ENCODE measurements around the gene CLCNKB.
"Not testable (repeated sequence)": the region's sequence is repeated elsewhere in the genome, so short reads cannot be mapped to it uniquely, and the experiment has no call there.

CLCNKB gene

GRCh38 chr1:16020325-16020724 is 23.3 kb upstream of the CLCNKB start:
- H3K27me3 ChIP-seq (ENCODE audit: insufficient read depth, low read depth, severe bottlenecking): no peaks in the 10 kb centered on the region
- DNase-seq: no peak
- no peak for TF ChIP-seq CTCF (IDR thresholded peaks at IDR 0.05; ENCODE audit: low read depth, low read length)
- no peaks in the 10 kb centered on the region for H3K9me3 ChIP-seq (ENCODE audit: severe bottlenecking)
- no peak overlapping the region for H3K4me3 ChIP-seq (ENCODE audit: low read depth, low read length)
- no peaks in the 10 kb centered on the region for H3K36me3 ChIP-seq
- no peak overlapping the region for H3K27ac ChIP-seq

GRCh38 chr1:16020878-16021277 is 22.7 kb upstream of the CLCNKB start:
- H3K36me3 ChIP-seq: not testable (repeated sequence)

GRCh38 chr1:16021681-16022080 is 21.9 kb upstream of the CLCNKB start, which contains the start of gene CLCNKA:
Gene CLCNKA, plus strand, starts transcription at chr1:16022036. Its CDS starts 584 bp downstream, at chr1:16022620.
- DNase-seq: peak; percentile 59
- H3K4me3 ChIP-seq (ENCODE audit: low read depth, low read length): no peak within 1 kb of the TSS
- H3K36me3 ChIP-seq: no peaks in the 10 kb centered on the region
- H3K27ac ChIP-seq: no peak within 1 kb of the TSS
- H3K27me3 ChIP-seq (ENCODE audit: insufficient read depth, low read depth, severe bottlenecking): no peaks in the 10 kb centered on the region
- TF ChIP-seq CTCF (IDR thresholded peaks at IDR 0.05; ENCODE audit: low read depth, low read length): no peak
- no peaks in the 10 kb centered on the region for H3K9me3 ChIP-seq (ENCODE audit: severe bottlenecking)

More at GRCh38 chr1:16020878-16021277, 22.7 kb upstream of the CLCNKB start:
- H3K9me3 ChIP-seq (ENCODE audit: severe bottlenecking); H3K4me3 ChIP-seq (ENCODE audit: low read depth, low read length); H3K27me3 ChIP-seq (ENCODE audit: insufficient read depth, low read depth, severe bottlenecking); DNase-seq; H3K27ac ChIP-seq: not testable (repeated sequence)

- no peak overlapping the region for H3K27ac ChIP-seq
- H3K9me3 ChIP-seq (ENCODE audit: severe bottlenecking): no peaks in the 10 kb centered on the region
- H3K36me3 ChIP-seq: no peaks in the 10 kb centered on the region
- no peak for DNase-seq
- no peaks in the 10 kb centered on the region for H3K27me3 ChIP-seq (ENCODE audit: insufficient read depth, low read depth, severe bottlenecking)
- no peak for TF ChIP-seq CTCF (IDR thresholded peaks at IDR 0.05; ENCODE audit: low read depth, low read length)
- H3K4me3 ChIP-seq (ENCODE audit: low read depth, low read length): no peak overlapping the region
These were observed 21.2 kb upstream of the CLCNKB start for GRCh38 chr1:16022393-16022792.

- no peak for DNase-seq
- H3K36me3 ChIP-seq: no peaks in the 10 kb centered on the region
- no peak for TF ChIP-seq CTCF (IDR thresholded peaks at IDR 0.05; ENCODE audit: low read depth, low read length)
- no peaks in the 10 kb centered on the region for H3K9me3 ChIP-seq (ENCODE audit: severe bottlenecking)
- H3K27me3 ChIP-seq (ENCODE audit: insufficient read depth, low read depth, severe bottlenecking): no peaks in the 10 kb centered on the region
- H3K27ac ChIP-seq: no peak overlapping the region
- H3K4me3 ChIP-seq (ENCODE audit: low read depth, low read length): no peak overlapping the region
These were observed 20.4 kb upstream of the CLCNKB start for GRCh38 chr1:16023050-16023653.

GRCh38 chr1:16026302-16026701 is 17.3 kb upstream of the CLCNKB start:
- not testable (repeated sequence) for H3K9me3 ChIP-seq (ENCODE audit: severe bottlenecking); H3K4me3 ChIP-seq (ENCODE audit: low read depth, low read length); H3K27ac ChIP-seq; H3K27me3 ChIP-seq (ENCODE audit: insufficient read depth, low read depth, severe bottlenecking); DNase-seq; H3K36me3 ChIP-seq

All from WERI-Rb-1 (cell line).